HG03280 (cell line): ENCODE data around the gene SPATS2.
"Not testable (repeated sequence)": the region's sequence is repeated elsewhere in the genome, so short reads cannot be mapped to it uniquely, and the experiment has no call there.

Experiments
- ATAC-seq: cut with Tn5 transposase; IDR thresholded peaks from one replicate; pipeline ENCODE4 v1.9.1; 2021; ENCODE audit warnings: mild to moderate bottlenecking, moderate library complexity; ENCODE audit not compliant: unreplicated experiment

The SPATS2 gene

DNA sequence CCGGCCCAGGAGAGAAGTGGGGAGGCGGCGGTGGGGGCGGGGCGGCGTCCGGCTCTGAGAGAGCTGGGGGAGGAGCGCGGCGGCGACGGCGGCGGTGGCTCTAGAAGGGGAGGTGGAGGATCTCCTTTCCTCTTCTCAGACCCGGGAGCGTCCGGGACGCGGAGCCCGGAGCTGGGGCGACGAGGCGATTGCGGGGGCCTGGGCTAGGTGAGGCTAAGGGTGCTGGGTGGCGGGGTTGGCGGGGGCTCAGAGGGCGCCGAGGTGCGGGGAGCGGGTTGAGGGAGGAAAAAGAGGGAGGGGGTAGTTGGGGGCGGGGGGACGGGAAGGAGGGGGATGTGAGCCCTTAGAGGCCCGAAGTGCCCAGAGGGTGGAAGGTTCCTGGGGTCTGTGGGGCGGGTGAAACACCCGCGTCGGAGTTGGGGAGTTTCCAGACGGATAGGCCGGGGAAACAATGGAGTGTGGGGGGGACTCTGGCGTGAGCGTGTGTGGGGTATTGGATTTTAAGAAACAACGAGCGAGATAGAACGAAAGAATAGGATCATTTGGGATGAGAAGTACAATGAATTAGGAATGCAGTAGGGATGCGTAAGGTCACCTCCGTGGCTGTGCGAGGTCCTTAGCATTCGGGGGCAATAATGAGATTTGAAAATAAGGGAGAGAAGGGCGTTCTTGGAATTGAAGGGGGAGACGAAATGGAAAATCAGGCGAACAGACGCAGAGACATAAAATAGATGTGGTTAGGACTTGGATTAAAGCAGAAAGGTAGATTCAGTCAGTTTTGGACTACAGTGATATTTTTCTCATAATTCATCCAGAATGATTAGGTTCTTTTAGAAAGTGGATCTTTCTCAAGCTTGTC, at the start of gene SPATS2:
Gene SPATS2 (plus strand): TSS at position 82 of the 859 bp plus-strand sequence. CDS start 93,551 bp downstream, outside the sequence.
- ATAC-seq = no peak

DNA sequence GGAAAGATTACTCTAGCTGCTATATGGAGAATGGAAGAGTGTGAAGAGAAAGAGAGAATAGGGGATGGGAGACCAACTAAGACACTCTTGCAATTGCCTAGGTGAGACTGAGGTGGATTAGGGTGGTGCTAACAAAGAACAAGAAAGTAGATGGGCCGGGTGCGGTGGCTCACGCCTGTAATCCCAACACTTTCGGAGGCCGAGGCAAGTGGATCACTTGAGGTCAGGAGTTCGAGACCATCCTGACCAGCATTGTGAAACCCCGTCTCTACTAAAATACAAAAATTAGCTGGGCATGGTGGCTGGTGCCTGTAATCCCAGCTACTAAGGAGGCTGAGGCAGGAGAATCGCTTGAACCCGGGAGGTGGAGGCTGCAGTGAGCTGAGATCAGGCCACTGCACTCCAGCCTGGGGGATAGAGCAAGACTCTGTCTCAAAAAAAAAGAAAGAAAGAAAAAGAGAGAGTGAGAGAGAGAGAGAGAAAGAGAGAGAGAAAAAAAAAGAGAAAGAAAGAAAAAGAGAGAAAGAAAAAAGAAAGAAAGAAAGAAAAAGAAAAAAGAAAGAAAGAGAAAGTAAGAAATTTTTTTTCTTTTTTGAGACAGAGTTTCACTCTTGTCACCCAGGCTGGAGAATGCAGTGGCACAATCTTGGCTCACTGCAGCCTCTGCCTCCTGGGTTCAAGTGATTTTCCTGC, 46.7 kb upstream of the SPATS2 start:
- ATAC-seq = not testable (repeated sequence)

DNA sequence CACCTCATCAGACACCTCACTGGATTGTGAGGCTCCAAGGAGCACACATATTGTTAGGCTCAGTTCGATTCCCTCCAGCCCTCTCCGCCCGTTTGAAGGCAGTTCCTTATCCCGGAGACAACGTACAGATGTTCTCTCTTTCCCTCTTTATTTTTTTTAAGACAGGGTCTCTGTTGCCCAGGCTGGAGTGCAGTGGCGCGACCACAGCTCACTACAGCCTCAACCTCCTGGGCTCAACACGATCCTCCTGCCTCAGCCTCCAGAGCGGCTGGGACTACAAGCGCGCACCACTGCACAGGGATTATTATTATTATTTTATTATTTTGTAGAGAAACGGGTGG, 44.9 kb upstream of the SPATS2 start:
- no peak for ATAC-seq

DNA sequence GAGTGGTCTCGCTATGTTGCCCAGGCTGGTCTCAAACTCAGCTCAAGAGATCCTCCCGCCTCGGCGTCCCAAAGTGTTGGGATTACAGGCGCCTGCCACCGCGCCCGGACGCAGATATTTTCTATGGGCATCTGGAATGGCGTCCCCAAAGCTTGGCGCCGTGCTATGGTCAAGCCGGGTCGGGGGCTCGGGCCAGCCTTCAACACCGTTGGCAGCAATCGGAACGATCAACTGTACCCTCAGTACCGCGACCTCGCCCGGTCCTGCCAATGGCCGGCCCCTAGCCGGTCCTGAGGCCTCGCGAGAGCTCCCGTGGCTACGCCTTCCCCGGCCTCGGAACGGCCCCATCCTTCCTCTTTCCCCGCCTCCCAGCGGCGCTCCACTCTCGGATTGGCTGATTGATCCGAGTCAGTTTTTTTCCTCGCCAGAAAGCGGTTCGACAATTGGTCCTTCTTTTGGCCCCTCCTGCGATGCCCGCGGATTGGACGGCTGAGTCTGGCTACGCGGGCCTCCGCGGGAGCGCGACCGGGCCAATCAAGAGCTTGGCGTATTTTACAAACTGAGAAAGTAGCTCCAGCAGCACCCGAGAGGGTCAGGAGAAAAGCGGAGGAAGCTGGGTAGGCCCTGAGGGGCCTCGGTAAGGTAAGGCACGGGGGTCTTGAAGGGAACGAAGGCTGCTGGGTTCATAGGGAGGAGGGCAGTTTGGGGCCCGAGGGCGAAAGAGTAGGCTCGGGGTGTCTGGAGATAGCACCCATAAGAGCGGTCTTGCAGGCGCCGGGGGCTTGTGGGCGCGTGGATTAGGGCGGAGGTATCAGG, 44.3 kb upstream of the SPATS2 start, which contains the start of gene TROAP:
Gene TROAP (plus strand): TSS at position 548 of the 816 bp plus-strand sequence. CDS start 354 bp downstream, outside the sequence.
- ATAC-seq = peak; percentile 99

DNA sequence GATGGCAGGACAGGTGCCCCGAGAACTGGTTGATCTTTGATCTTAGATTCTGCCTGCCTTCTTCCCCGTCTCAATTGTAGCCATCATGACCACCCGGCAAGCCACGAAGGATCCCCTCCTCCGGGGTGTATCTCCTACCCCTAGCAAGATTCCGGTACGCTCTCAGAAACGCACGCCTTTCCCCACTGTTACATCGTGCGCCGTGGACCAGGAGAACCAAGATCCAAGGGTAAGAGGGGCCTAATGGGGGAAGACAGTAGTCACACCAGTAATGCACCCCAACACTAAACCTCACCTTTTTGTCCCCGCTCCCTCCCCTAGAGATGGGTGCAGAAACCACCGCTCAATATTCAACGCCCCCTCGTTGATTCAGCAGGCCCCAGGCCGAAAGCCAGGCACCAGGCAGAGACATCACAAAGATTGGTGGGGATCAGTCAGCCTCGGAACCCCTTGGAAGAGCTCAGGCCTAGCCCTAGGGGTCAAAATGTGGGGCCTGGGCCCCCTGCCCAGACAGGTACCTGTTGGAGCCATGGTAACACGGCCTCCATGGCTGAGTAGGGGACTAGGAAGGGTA, 43.7 kb upstream of the SPATS2 start:
- ATAC-seq = no peak

DNA sequence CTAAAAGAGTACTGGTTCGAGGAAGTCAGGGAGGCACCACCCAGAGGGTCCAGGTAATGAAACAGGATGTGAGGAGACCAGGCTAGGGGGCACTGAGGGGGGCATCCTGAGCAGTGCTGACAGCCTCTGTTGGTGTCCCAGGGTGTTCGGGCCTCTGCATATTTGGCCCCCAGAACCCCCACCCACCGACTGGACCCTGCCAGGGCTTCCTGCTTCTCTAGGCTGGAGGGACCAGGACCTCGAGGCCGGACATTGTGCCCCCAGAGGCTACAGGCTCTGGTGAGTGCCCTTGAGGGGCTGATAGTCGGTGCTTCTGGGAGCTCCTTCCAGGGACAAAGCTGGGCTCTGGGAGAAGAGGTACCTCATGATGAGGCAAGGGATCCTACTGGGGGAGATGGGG, 41.7 kb upstream of the SPATS2 start:
- no peak for ATAC-seq

DNA sequence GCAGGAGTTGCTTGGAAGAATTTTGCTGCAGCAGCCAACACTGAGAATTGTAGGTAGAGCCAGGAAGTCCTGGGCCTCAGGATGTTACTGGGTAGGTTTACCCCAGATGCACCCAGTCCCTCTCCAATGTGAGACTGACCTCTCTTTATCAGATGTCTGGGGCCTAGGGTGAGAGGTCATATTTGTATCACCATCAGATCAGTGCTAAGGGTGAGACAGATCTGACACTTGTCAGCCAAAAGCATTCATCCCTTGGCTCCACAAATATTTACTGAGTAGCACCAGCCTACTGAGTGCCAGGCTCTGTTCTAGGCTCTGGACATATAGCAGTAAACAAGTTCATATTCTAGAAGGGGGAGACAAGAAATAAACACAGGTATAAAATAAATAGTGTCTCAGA, 39.9 kb upstream of the SPATS2 start:
- no peak for ATAC-seq

DNA sequence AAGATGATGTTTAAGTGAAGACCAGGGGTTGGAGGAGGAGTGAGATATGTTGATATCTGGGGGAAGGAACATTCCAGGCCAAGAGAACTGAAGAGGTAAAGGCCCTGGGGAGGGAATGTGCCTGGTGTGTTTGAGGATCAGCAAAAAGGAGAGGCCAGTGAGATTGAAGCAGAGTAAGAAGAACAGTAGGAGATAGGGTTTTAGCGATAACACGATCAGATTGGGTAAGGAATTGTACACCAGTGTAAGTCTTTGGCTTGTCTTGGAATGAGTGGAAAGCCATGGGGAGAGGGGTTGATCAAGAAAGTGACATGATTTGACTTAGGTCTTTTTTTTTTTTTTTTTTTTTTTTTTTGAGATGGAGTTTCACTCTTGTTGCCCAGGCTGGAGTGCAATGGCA, 39.4 kb upstream of the SPATS2 start:
- ATAC-seq = no peak

DNA sequence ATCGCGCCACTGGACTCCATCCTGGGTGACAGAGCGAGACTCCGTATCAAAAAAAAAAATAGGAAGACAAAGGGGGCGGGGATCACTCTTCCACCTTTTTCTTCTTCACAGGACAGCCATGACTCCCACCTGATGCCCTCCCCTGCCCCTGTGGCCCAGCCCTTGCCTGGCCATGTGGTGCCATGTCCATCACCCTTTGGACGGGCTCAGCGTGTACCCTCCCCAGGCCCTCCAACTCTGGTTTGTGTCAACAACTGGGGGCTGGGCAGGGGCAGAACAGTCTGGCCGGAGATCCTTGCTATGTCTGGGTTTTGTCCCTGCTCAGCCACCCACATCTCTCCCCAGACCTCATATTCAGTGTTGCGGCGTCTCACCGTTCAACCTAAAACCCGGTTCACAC, 38.4 kb upstream of the SPATS2 start:
- ATAC-seq = no peak

DNA sequence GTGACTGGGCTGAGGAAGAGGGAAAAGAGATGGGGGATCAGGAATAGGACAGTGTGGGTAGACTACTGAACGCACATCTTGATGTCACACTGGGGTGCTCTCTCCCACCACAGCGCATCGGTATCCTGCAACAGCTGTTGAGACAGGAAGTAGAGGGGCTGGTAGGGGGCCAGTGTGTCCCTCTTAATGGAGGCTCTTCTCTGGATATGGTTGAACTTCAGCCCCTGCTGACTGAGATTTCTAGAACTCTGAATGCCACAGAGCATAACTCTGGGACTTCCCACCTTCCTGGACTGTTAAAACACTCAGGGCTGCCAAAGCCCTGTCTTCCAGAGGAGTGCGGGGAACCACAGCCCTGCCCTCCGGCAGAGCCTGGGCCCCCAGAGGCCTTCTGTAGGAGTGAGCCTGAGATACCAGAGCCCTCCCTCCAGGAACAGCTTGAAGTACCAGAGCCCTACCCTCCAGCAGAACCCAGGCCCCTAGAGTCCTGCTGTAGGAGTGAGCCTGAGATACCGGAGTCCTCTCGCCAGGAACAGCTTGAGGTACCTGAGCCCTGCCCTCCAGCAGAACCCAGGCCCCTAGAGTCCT, 37.1 kb upstream of the SPATS2 start:
- ATAC-seq = no peak

DNA sequence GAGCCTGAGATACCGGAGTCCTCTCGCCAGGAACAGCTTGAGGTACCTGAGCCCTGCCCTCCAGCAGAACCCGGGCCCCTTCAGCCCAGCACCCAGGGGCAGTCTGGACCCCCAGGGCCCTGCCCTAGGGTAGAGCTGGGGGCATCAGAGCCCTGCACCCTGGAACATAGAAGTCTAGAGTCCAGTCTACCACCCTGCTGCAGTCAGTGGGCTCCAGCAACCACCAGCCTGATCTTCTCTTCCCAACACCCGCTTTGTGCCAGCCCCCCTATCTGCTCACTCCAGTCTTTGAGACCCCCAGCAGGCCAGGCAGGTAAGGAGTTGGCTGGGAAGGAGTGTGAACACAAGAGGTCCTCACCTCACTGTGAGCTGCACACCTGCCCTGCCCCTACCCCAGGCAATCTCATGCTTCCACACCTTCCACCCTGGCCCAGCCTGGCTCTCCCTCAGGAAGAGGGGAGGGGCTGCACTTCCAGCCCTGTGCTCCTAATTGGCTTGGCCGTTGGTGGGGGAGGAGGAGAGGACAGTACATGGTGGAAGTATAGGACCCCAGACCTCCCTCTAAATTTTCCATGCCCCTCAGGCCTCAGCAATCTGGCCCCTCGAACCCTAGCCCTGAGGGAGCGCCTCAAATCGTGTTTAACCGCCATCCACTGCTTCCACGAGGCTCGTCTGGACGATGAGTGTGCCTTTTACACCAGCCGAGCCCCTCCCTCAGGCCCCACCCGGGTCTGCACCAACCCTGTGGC, 36.5 kb upstream of the SPATS2 start:
- no peak for ATAC-seq

DNA sequence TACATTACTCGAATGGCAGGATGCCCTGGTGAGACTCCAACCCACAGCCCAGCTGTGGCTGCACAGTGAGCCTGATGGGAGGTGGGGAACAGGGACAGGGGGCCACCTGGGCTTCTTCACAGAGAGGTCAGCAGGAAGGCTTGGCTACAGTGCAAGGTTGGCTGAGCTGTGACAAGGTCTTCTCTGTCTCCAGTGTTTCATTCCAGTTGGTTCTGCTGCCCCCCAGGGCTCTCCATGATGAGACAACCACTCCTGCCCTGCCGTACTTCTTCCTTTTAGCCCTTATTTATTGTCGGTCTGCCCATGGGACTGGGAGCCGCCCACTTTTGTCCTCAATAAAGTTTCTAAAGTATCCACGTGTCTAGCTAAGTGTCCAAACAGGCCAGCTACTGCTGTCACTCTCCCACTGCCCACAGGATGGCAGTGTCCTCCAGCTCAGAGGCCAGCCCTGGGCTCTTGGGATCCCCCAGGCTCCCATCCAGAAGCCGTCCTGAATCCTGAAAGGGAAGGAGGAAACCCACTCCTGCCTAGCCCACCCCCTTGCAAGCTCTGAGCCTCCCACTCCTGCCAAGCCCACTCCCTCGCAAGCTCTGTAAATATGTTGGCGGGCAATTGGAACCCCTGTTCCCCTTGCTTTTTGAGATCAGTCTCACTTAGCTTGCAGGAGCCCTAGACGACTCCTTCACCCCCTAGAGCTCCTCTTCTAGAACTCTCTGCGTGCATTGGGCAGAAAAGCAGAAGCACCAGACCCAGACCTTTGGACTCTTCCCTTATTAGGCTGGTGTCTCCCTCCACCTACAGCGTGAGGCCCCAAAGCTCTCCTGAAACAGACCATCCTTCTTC, 35.7 kb upstream of the SPATS2 start:
- ATAC-seq = no peak

DNA sequence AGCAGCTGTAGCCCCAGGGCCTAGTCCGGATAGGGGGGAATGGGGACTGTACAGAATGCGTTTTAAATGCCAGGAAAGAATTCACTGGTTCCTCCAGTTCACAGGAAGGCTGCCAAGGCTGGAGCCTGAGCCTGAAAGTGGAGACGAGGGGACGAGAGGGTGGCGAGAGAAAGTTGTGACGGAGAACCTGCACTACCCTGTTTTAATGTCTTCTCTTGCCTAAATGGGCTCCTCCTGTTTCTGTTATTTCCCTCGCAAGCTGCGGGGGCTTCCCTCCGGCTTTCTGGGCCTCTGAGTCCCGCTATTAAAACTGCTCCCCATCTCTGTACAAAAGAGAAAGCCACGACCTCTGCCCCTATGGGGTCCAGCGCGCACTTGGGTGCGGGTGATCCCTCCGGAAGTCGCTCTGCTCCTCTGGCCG, 34.8 kb upstream of the SPATS2 start:
- no peak for ATAC-seq

DNA sequence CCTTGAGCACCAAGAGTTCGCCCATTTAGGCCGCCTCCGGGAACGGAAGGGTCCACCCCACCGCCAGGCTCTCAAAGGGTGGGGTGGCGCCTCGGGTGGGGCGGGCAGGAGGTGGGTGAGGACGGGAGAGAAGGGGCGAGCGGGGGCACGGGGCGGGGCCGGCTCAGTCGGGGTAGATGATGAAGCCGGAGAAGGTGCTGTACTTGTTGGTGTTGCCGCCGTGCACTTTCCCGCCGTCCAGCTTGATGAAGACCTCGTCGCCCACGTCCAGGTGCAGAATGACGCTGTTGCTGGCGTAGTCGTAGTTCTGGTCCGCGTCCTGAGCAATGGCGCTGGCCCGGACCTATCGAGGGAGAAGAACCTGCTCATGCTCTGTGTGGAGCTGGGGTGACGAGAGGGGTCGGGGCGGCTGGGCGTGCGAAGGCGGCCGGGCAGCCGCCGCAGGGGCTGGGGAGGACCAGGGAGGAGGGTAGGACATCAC, 34.3 kb upstream of the SPATS2 start:
- no peak for ATAC-seq

DNA sequence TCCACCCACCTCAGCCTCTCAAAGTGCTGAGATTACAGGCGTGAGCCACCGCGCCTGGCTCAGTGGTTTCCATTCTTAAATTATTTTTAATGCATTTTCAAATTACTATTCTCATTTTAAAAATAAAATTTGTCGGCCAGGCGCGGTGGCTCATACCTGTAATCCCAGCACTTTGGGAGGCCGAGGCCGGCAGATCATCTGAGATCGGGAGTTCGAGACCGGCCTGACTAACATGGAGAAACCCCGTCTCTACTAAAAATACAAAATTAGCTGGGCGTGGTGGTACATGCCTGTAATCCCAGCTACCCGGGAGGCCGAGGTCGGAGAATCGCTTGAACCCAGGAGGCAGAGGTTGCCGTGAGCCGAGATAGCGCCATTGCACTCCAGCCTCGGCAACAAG, 33.5 kb upstream of the SPATS2 start:
- not testable (repeated sequence) for ATAC-seq

DNA sequence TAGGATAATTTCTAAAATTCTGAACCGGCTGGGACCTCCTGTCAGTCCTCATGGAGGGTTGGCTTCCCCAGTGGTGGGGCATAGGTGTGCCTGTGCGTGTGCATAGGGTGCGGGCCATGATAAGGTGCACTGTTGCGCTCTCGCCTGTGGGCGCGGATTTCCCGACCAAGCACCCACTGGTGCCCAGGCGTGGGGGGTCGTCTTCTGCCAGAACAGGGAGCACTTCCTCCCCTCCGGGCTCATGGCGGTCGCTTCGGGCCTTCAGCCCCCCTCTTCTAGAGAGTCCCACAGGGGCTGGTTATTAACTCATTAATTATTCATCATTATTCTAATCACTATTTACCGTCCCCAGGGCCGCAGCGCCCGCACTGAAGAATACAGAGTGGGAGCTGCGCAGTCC, 33.0 kb upstream of the SPATS2 start:
- ATAC-seq = no peak

DNA sequence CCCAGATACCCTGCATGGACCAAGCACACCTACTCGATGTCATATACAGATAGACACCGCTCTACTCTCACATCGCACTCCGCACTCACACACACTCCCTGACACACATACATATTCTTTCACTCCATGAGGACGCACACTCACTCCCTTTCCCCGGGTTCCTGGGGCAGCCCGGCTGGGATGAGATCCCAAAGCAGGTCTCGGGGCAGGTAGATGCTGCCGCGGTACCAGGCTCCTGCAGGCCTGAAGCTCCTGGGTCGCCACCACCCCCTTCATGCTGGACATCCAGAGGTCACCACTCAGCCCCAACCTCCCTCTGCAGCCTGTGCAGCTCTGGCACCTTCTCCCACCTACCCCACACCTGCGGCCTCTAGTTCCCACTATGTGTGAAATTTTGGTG, 32.6 kb upstream of the SPATS2 start:
- ATAC-seq = no peak

DNA sequence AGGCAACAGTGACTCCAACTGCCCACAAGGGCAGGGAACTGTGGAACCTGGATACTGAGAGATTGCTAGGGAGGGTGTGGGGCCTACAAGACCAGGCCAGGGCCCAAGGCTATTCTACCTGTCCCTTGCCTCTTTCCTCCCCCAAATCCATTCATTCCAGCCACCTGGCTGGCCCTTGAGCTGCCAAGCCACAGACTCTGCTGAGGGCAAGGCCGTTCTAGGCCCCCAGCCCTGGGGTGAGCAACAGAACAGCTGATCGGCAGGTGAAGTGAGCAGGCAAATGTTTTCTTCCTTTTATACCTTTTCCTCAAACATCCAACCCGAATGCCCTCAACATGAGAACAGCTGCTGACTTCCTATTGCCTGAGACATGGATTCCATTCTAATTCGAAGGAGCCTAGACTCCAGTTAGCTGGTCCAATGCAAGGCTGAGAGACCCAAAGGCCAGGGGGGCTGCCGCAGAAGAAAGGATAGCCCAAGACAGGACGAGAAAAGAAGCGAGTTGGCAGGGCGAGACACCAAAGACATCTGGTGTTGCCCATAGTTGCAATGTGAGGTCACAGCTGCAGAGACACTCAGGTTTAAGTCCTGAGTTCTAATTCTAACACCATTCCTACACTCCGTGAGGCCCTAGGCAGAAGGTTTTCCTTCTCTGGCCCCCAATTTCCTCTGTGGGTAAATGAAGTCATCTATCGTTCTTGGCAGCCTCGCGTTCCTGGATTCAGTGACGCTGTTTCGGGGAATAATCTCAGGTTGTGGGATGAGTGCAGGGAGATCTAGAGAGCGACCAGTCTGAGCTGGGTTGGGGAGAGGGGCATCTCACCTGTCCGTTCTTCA, 31.9 kb upstream of the SPATS2 start:
- ATAC-seq = no peak
